Left renal cortex interstitium (tissue), 4 donors: ENCODE data around the gene SLCO3A1. TPM values are rescaled to one million over a fixed set of nuclear protein-coding genes. Genes with fewer than 3 reads are reported as not detected.

Experiments
- DNase-seq, 4 donors: peaks; one replicate each; pipeline ENCODE4 v3.0.0-alpha.2; 2013; ENCODE audit warnings: low read depth in 4 of 4, low spot score in 2 of 4, missing footprints in 1 of 4
- polyA plus RNA-seq, 4 donors: library from polyadenylated mRNA; unstranded; fragments of 120-200 nt; gene quantifications; one replicate each; pipeline ENCODE4 v1.2.1, GENCODE V29; 2013; ENCODE audit not compliant: insufficient read length in 4 of 4

The SLCO3A1 gene
- polyA plus RNA-seq, 4 donors = 7.8 to 14.4 (median 11.9) TPM

DNA sequence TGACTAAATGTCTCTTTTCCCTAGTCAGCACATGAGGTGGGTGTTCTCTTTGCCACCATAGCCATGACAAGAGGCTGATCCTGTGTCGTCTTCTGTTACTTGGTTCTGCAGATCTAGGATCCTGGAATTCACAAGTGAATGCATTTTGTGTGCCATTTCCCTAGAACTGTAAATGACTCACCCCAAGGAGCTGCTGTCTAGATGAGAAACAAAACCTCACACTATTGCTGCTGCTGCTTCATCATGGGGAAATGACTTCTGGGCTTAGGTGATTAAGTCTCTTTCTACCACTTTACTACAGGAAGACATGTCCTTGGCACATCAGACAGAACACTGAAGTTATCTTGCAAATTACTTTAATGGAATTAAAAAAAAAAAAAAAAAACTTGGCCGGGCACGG is 54.9 kb downstream of the SLCO3A1 start:
- no peak for DNase-seq

- DNase-seq = no peak
These were observed 55.6 kb downstream of the SLCO3A1 start for GRCh38 chr15:91909111-91909510.

GRCh38 chr15:91909574-91909973 is 56.1 kb downstream of the SLCO3A1 start:
- DNase-seq = no peak

- DNase-seq = no peak
These were observed 58.3 kb downstream of the SLCO3A1 start for GRCh38 chr15:91911844-91912243.

DNA sequence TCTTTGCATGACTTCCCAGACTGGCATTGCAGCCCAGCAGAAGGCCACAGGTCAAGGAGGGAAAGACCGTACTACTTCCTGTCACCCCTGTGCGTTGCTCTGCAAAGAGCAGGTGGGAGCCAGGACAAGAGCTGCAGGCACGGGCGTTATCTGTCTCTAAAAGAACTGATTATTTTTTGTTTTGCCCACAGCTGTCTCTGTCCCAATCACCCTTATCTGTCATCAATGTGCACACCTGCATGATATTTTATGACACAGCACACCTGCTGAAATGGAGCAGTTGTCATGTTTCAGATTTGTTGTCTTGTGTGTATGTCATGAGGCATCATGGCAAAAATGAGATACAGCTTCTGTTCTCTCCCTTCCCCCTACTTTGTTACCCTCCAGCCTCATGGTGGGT is 58.8 kb downstream of the SLCO3A1 start:
- DNase-seq = no peak

- DNase-seq = no peak
These were observed 60.1 kb downstream of the SLCO3A1 start for GRCh38 chr15:91913560-91913959.

DNA sequence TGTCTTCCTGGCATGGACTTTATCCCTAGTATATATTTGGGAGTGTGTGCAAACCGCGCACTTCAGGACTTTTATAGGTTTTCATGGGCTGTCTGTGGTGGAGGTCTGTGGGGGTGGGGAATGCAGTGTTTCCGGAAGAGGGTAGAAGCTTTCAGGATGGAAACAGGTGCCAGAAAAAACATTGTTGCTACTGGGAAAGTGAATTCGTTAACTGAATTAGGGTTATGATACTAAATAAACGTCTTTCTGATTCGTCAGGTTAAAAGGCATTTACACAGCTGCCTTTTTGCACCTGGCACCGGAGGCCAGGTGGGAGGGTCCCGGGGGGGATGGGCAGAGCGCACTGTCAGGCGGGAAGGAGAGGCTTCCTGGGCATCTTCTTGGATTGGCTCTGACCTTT is 62.1 kb downstream of the SLCO3A1 start:
- no peak for DNase-seq

GRCh38 chr15:91916051-91916450 is 62.5 kb downstream of the SLCO3A1 start:
- DNase-seq = no peak

DNA sequence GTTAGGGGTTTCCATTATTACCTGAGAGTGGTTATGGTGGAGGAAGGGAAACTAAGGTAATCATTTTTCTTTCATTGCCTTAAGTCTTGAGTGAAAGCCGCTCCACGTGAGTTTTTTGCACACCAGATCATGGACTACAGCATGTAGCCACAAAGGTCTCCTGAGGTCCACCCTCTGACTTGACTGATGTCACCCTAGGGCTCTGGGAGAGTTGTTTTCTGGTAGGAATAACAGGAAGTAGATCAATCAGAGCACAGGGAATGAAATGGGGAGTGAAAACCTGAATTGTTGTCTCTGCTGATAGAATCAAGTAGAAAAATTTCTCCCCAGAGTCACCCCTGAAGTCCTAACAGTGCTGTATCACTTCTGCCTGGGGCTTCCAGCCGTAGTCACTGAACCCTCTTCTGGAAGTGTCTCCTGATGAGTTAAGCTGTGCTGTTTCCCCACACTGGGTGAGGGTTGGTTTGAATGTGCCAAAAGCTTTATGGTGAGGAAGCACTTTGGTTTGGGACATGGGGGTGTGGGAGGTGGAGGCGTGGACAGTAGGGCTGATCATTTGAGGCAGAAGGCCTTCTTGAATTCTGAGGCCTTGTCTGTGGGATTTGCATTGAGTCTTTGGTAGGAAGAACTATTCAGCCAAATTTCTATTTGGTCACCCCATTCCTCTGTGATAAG is 64.3 kb downstream of the SLCO3A1 start:
- DNase-seq = no peak

GRCh38 chr15:91919014-91919534 is 65.6 kb downstream of the SLCO3A1 start:
- no peak for DNase-seq

GRCh38 chr15:91921188-91921842 is 67.8 kb downstream of the SLCO3A1 start:
- DNase-seq = no peak

DNA sequence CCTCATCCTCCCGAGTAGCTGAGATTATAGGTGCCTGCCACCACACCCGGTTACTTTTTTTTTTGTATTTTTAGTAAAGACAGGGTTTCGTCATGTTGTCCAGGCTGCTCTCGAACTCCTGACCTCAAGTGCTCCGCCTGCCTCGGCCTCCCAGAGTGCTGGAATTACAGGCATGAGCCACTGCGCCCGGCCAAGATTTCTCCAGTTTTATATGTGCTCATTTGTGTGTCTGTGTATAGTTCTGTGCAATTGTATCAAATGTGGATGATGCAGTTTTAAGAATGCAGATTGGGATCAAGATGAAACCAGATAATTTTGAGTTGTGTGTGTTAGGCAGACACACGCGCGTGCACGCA is 68.3 kb downstream of the SLCO3A1 start:
- no peak for DNase-seq

GRCh38 chr15:91922646-91923547 is 69.4 kb downstream of the SLCO3A1 start:
- no peak for DNase-seq

DNA sequence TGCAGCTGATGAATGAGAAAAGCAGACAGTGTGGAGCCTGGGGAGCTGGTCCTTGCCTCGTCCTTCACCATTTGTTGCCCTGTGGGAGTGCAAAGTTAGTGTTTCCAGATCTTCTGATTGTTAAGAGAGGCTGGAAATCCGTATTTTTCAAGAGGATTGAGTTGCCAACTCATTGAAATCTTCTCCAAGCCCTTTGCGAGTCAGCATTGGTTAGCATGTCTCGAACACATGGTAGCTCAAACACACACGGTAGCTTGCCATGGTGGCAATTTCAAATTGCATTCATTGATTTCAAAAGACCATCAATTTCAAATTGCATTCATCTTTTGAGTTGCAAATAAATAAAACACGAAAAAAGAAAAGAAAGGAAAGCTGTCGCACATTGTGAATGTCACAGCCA is 70.7 kb downstream of the SLCO3A1 start:
- DNase-seq = no peak

DNA sequence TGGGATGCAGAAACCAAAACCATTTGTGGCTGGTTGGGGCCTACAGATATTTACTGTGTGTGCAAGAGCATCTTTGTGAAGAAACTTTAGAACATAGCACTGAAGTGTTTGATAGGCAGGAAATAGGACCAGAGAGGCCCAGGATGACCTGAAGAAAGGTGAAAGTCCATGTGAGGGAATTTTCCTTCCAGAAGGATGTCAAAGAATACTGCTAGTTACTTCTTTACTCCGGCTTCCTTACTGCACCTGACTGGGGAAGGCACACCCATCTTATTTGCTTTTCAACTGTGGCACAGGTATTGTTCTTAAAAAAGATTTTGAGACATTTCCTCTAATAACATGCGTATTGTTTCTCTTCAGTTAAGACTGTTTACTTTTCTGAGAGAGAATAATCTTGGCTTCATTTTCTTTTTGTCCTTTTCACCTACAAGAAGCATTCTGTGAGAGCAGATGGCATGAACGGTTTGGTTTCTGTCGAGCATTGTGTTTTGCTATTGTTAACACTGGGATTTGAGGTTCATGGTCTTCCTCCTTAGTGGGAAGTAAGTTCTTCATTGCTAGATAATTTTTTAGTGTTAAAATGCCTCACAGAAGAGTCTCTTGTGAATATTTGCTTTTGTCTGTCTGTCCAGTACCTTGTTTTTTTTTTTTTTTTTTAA is 71.5 kb downstream of the SLCO3A1 start:
- no peak for DNase-seq

GRCh38 chr15:91925794-91926193 is 72.3 kb downstream of the SLCO3A1 start:
- DNase-seq = no peak

GRCh38 chr15:91926908-91927270 is 73.4 kb downstream of the SLCO3A1 start:
- DNase-seq = no peak

GRCh38 chr15:91927585-91927984 is 74.1 kb downstream of the SLCO3A1 start:
- no peak for DNase-seq

GRCh38 chr15:91928675-91929074 is 75.2 kb downstream of the SLCO3A1 start:
- DNase-seq = no peak

DNA sequence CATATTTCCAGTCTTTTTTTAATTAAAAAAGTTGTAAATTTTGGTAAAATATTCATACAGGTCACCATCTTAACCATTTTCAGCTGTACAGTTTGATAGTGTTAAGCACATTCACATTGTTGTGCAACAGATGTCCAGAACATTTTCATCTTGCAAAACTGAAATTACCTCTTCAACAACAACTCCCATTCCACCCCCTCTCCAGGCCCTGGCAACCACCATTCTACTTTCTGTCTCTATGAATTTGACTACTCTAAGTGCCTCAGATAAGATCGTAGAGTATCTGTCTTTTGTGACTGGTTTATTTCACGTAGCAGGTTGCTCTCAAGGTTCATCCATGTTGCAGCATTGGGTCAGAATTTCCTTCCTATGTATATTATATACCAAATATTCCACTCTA is 76.0 kb downstream of the SLCO3A1 start:
- no peak for DNase-seq

GRCh38 chr15:91930092-91930491 is 76.6 kb downstream of the SLCO3A1 start:
- DNase-seq = no peak
